Measurements from ENCODE around the gene AFF1.

The AFF1 gene

GRCh38 chr4:87166296-87166854 is 231.6 kb downstream of the AFF1 start:
- no peak for DNase-seq

- no peak for DNase-seq
Observed at GRCh38 chr4:87171944-87172343, 237.1 kb downstream of the AFF1 start.

- no peak for DNase-seq
Observed at GRCh38 chr4:87174672-87175071, 239.9 kb downstream of the AFF1 start.

- DNase-seq, result no peak
Observed at GRCh38 chr4:87179751-87180150, 244.9 kb downstream of the AFF1 start.

- no peak for DNase-seq
Observed at GRCh38 chr4:87180767-87181166, 246.0 kb downstream of the AFF1 start.

- no peak for DNase-seq
Observed at GRCh38 chr4:87185146-87185870, 250.5 kb downstream of the AFF1 start.

- no peak for DNase-seq
Observed at GRCh38 chr4:87188048-87188447, 253.2 kb downstream of the AFF1 start.

- DNase-seq, result no peak
Observed at GRCh38 chr4:87188932-87189331, 254.1 kb downstream of the AFF1 start.

All from activated CD4-positive, alpha-beta T cell treated with anti-CD3 and anti-CD28 coated beads for 48 hours (primary cell).